ENCODE measurements around the gene CXCR5. TPM values are rescaled to one million over a fixed set of nuclear protein-coding genes. Genes with fewer than 3 reads are reported as not detected.

The CXCR5 gene
- total and polyA plus RNA-seq, 10 of the 15 experiments (the other 5 are each of a cell fraction or from before 2014, with no cell fraction given), result 0.03 to 0.63 (median 0.25) TPM

- TF ChIP-seq BHLHE40 (IDR thresholded peaks at IDR 0.05; ENCODE audit: borderline replicate concordance in 1 of 2, low read depth in 2 of 2, low read length in 1 of 2), result no peak
- TF ChIP-seq MEF2A (IDR thresholded peaks at IDR 0.05; ENCODE audit: insufficient read depth, low read depth, low read length), result no peak
Measured at GRCh38 chr11:118909619-118910308, 26.1 kb downstream of the CXCR5 start (continued).

GRCh38 chr11:118910309-118911112 lies 26.8 kb downstream of the CXCR5 start:
- no peak for ATAC-seq
- H3K27ac ChIP-seq (ENCODE audit: control insufficient read depth, insufficient read depth), result no peak overlapping the region
- no peak overlapping the region for H3K4me2 ChIP-seq (ENCODE audit: control insufficient read depth, insufficient read depth)
- ChIA-PET SMC1A (ENCODE audit: uncharacterized antibody, unreplicated experiment) (interaction anchor here (0.6 to 10.3 kb wide), 2 partner anchors 18 to 129 kb away, joined by 3 to 185 read pairs; partner anchors contain the start of gene BCL9L), POLR2A (interaction anchor here (0.6 to 9.3 kb wide), 3 partner anchors 14 to 118 kb away, joined by 4 to 105 read pairs (median 6); partner anchors contain the start of gene BCL9L), RAD21 (ENCODE audit: unreplicated experiment) (interaction anchor here (1.3 to 9.9 kb wide), 3 partner anchors 16 to 27 kb away, joined by 3 to 169 read pairs (median 7); partner anchors contain the start of genes BCL9L and CXCR5), CTCF (interaction anchor here (0.6 to 13.2 kb wide), 3 partner anchors 17 to 221 kb away, joined by 3 to 330 read pairs (median 3); partner anchors contain the start of gene BCL9L)
- 47% methylated on average over 33 of the region's 67 CpGs for WGBS (ENCODE audit: insufficient coverage, insufficient replicate concordance, low lambda C conversion rate, missing lambda C conversion rate)
- intact Hi-C loops (cut with micrococcal nuclease; ENCODE audit: unreplicated experiment), result no loop called here
- DNase-seq (ENCODE audit: low read depth, low spot score), result no peak
- H3K9me3 ChIP-seq (replicated peaks; ENCODE audit: control insufficient read depth, insufficient read depth, low read length), result no peaks in the 10 kb centered on the region
- no peak overlapping the region for H3K9ac ChIP-seq (ENCODE audit: control insufficient read depth, insufficient read depth, low read length)
- peaks cover 0 to 4% of the 10 kb centered on the region in 2 experiments; a peak in 2 of 4 replicates for H3K36me3 ChIP-seq (ENCODE audit: control insufficient read depth in 2 of 2, insufficient read depth in 2 of 2, low read length in 1 of 2)
- no peaks in the 10 kb centered on the region for H4K20me1 ChIP-seq (ENCODE audit: control insufficient read depth, insufficient read depth)
- H3K4me1 ChIP-seq (ENCODE audit: control insufficient read depth, insufficient read depth, low read length), result peaks cover 40% of the 10 kb centered on the region
- H3K27me3 ChIP-seq (replicated peaks in 1 of 2; ENCODE audit: control insufficient read depth in 2 of 2, insufficient read depth in 2 of 2, low read length in 1 of 2), result no peaks in the 10 kb centered on the region
- no peak overlapping the region for H2AFZ ChIP-seq (ENCODE audit: control insufficient read depth, low read depth, low read length)
- no peak for FAIRE-seq
- no TSS peak for BruUV-seq (replicated peaks)
- peaks cover 2% of the 10 kb centered on the region; the same call in 1 of the 2 replicates for H3K79me2 ChIP-seq (ENCODE audit: control insufficient read depth, insufficient read depth, low read length)
- in situ Hi-C loops (cut with MboI), result no loop called here
- no peak overlapping the region for H3K4me3 ChIP-seq
- TF ChIP-seq IKZF2 (IDR thresholded peaks at IDR 0.05) (no peak), CHD2 (IDR thresholded peaks at IDR 0.05; ENCODE audit: borderline replicate concordance, low read depth, low read length) (no peak), SIN3A (IDR thresholded peaks at IDR 0.05; ENCODE audit: low read depth, low read length) (no peak), STAT3 (IDR thresholded peaks at IDR 0.05; ENCODE audit: low read depth, low read length) (no peak), WRNIP1 (IDR thresholded peaks at IDR 0.05; ENCODE audit: borderline replicate concordance, low read depth, low read length) (no peak), CHD1 (IDR thresholded peaks at IDR 0.05; ENCODE audit: low read depth, low read length) (no peak), SMARCA5 (IDR thresholded peaks at IDR 0.05) (no peak), NBN (IDR thresholded peaks at IDR 0.05) (no peak), ZNF687 (IDR thresholded peaks at IDR 0.05) (no peak), KLF5 (IDR thresholded peaks at IDR 0.05; ENCODE audit: partially characterized antibody) (no peak), NKRF (conservative IDR thresholded peaks at IDR 0.05) (no peak), BHLHE40 (IDR thresholded peaks at IDR 0.05; ENCODE audit: borderline replicate concordance in 1 of 2, low read depth in 2 of 2, low read length in 1 of 2) (no peak), PAX5 (IDR thresholded peaks at IDR 0.05; ENCODE audit: borderline replicate concordance, low read depth, low read length) (no peak)
